OCI-LY1 (cell line): Measurements from ENCODE around the gene ATP9B.

Experiments
- EZH2 ChIP-seq: fragments of 200-600 bp; sonication (generic), shearing (Covaris generic); IDR thresholded peaks from 2 replicates; pipeline ENCODE4 v1.8.0; 2017; ENCODE audit warnings: borderline replicate concordance, mixed run types, mild to moderate bottlenecking, antibody characterized with exemption, low read length, moderate library complexity, mixed read lengths
- TF ChIP-seq, protein P1 (sequence below): fragments of 200-600 bp; sonication (generic), shearing (Covaris generic); IDR thresholded peaks from 2 replicates; pipeline ENCODE4 v1.5.1; 2017; ENCODE audit warnings: mild to moderate bottlenecking, antibody characterized with exemption, low read length, moderate library complexity, mixed read lengths

- TF ChIP-seq, protein P1, sequence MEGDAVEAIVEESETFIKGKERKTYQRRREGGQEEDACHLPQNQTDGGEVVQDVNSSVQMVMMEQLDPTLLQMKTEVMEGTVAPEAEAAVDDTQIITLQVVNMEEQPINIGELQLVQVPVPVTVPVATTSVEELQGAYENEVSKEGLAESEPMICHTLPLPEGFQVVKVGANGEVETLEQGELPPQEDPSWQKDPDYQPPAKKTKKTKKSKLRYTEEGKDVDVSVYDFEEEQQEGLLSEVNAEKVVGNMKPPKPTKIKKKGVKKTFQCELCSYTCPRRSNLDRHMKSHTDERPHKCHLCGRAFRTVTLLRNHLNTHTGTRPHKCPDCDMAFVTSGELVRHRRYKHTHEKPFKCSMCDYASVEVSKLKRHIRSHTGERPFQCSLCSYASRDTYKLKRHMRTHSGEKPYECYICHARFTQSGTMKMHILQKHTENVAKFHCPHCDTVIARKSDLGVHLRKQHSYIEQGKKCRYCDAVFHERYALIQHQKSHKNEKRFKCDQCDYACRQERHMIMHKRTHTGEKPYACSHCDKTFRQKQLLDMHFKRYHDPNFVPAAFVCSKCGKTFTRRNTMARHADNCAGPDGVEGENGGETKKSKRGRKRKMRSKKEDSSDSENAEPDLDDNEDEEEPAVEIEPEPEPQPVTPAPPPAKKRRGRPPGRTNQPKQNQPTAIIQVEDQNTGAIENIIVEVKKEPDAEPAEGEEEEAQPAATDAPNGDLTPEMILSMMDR = no peak
- TF ChIP-seq EZH2 = no peak
These were observed 21.5 kb upstream of the ATP9B start for GRCh38 chr18:79047556-79048244.
